ENCODE measurements around the gene SMOC2.

The SMOC2 gene

GRCh38 chr6:168625602-168626001, 184.6 kb downstream of the SMOC2 start:
- no peaks in the 10 kb centered on the region for H3K27me3 Mint-ChIP-seq

GRCh38 chr6:168626046-168626602, 185.1 kb downstream of the SMOC2 start:
- no peaks in the 10 kb centered on the region for H3K4me1 Mint-ChIP-seq
- H3K27ac Mint-ChIP-seq: no peak overlapping the region
- DNase-seq (no peak), ATAC-seq (no peak)
- H3K4me3 Mint-ChIP-seq: no peak overlapping the region
- peaks cover 6 to 11% of the 10 kb centered on the region in 2 donors for H3K9me3 Mint-ChIP-seq
- H3K27me3 Mint-ChIP-seq: peaks cover 4% of the 10 kb centered on the region

More at GRCh38 chr6:168625602-168626001, 184.6 kb downstream of the SMOC2 start:
- H3K9me3 Mint-ChIP-seq: peaks cover 7 to 13% of the 10 kb centered on the region in 2 donors
- H3K4me3 Mint-ChIP-seq: no peak overlapping the region
- DNase-seq (no peak), ATAC-seq (no peak)
- no peaks in the 10 kb centered on the region for H3K4me1 Mint-ChIP-seq
- no peak overlapping the region for H3K27ac Mint-ChIP-seq

GRCh38 chr6:168627506-168628175, 186.7 kb downstream of the SMOC2 start:
- H3K4me3 Mint-ChIP-seq: no peak overlapping the region
- ATAC-seq: no peak
- no peaks in the 10 kb centered on the region for H3K4me1 Mint-ChIP-seq
- H3K9me3 Mint-ChIP-seq: peaks cover 0 to 2% of the 10 kb centered on the region in 2 donors
- H3K27me3 Mint-ChIP-seq: peaks cover 13% of the 10 kb centered on the region
- H3K27ac Mint-ChIP-seq: peak overlapping the region in 1 of 2 donors; percentile 47
- no peak for DNase-seq

GRCh38 chr6:168628176-168628553, 187.2 kb downstream of the SMOC2 start:
- Mint-ChIP-seq H3K27me3 (peaks cover 18% of the 10 kb centered on the region), H3K4me3 (no peak overlapping the region), H3K27ac (no peak overlapping the region), H3K4me1 (no peaks in the 10 kb centered on the region), H3K9me3 (peaks cover 1 to 3% of the 10 kb centered on the region in 2 donors)
- no peak for ATAC-seq
- DNase-seq: no peak

GRCh38 chr6:168628732-168629245, 187.8 kb downstream of the SMOC2 start:
- DNase-seq: no peak
- no peak for ATAC-seq
- Mint-ChIP-seq H3K27me3 (peaks cover 24% of the 10 kb centered on the region), H3K9me3 (peaks cover 8 to 9% of the 10 kb centered on the region in 2 donors), H3K4me3 (no peak overlapping the region), H3K27ac (no peak overlapping the region), H3K4me1 (no peaks in the 10 kb centered on the region)

GRCh38 chr6:168631564-168631963, 190.6 kb downstream of the SMOC2 start:
- H3K27ac Mint-ChIP-seq: no peak overlapping the region
- peaks cover 10 to 16% of the 10 kb centered on the region in 2 donors for H3K9me3 Mint-ChIP-seq
- no peaks in the 10 kb centered on the region for H3K4me1 Mint-ChIP-seq
- no peak for DNase-seq
- H3K4me3 Mint-ChIP-seq: no peak overlapping the region
- peaks cover 30% of the 10 kb centered on the region for H3K27me3 Mint-ChIP-seq
- ATAC-seq: no peak

- no peaks in the 10 kb centered on the region for H3K4me1 Mint-ChIP-seq
- DNase-seq (no peak), ATAC-seq (no peak)
- H3K27ac Mint-ChIP-seq: no peak overlapping the region
- peaks cover 30% of the 10 kb centered on the region for H3K27me3 Mint-ChIP-seq
- H3K9me3 Mint-ChIP-seq: peaks cover 10 to 16% of the 10 kb centered on the region in 2 donors
- H3K4me3 Mint-ChIP-seq: no peak overlapping the region
Measured at GRCh38 chr6:168632694-168633093, 191.7 kb downstream of the SMOC2 start.

GRCh38 chr6:168634541-168635328, 193.8 kb downstream of the SMOC2 start:
- peaks cover 10 to 16% of the 10 kb centered on the region in 2 donors for H3K9me3 Mint-ChIP-seq
- H3K27ac Mint-ChIP-seq: no peak overlapping the region
- peaks cover 39% of the 10 kb centered on the region for H3K27me3 Mint-ChIP-seq
- ATAC-seq (no peak), DNase-seq (no peak)
- H3K4me3 Mint-ChIP-seq: no peak overlapping the region
- no peaks in the 10 kb centered on the region for H3K4me1 Mint-ChIP-seq

GRCh38 chr6:168636147-168637004, 195.4 kb downstream of the SMOC2 start:
- ATAC-seq (no peak), DNase-seq (no peak)
- H3K27ac Mint-ChIP-seq: no peak overlapping the region
- H3K9me3 Mint-ChIP-seq: peaks cover 10 to 16% of the 10 kb centered on the region in 2 donors
- no peak overlapping the region for H3K4me3 Mint-ChIP-seq
- peaks cover 41% of the 10 kb centered on the region for H3K27me3 Mint-ChIP-seq
- no peaks in the 10 kb centered on the region for H3K4me1 Mint-ChIP-seq

GRCh38 chr6:168637834-168638233, 196.8 kb downstream of the SMOC2 start:
- H3K27ac Mint-ChIP-seq: no peak overlapping the region

GRCh38 chr6:168638468-168639271, 197.7 kb downstream of the SMOC2 start:
- Mint-ChIP-seq H3K4me1 (no peaks in the 10 kb centered on the region), H3K4me3 (no peak overlapping the region), H3K27ac (no peak overlapping the region), H3K27me3 (peaks cover 24% of the 10 kb centered on the region), H3K9me3 (peaks cover 3 to 8% of the 10 kb centered on the region in 2 donors)
- no peak for ATAC-seq
- DNase-seq: no peak

More at GRCh38 chr6:168637834-168638233, 196.8 kb downstream of the SMOC2 start:
- Mint-ChIP-seq H3K9me3 (peaks cover 10 to 16% of the 10 kb centered on the region in 2 donors), H3K4me3 (no peak overlapping the region), H3K27me3 (peaks cover 32% of the 10 kb centered on the region), H3K4me1 (no peaks in the 10 kb centered on the region)
- DNase-seq (no peak), ATAC-seq (no peak)

GRCh38 chr6:168640181-168640580, 199.2 kb downstream of the SMOC2 start:
- H3K4me3 Mint-ChIP-seq: no peak overlapping the region
- no peaks in the 10 kb centered on the region for H3K9me3 Mint-ChIP-seq
- ATAC-seq (no peak), DNase-seq (no peak)
- no peaks in the 10 kb centered on the region for H3K4me1 Mint-ChIP-seq
- H3K27me3 Mint-ChIP-seq: peaks cover 17% of the 10 kb centered on the region
- H3K27ac Mint-ChIP-seq: no peak overlapping the region

- H3K27ac Mint-ChIP-seq: no peak overlapping the region
Measured at GRCh38 chr6:168640768-168641167, 199.8 kb downstream of the SMOC2 start.

GRCh38 chr6:168641446-168641845, 200.5 kb downstream of the SMOC2 start:
- Mint-ChIP-seq H3K9me3 (no peaks in the 10 kb centered on the region), H3K27me3 (peaks cover 17% of the 10 kb centered on the region), H3K27ac (no peak overlapping the region), H3K4me3 (no peak overlapping the region), H3K4me1 (no peaks in the 10 kb centered on the region)
- DNase-seq (no peak), ATAC-seq (no peak)

More at GRCh38 chr6:168640768-168641167, 199.8 kb downstream of the SMOC2 start:
- DNase-seq: no peak
- peaks cover 17% of the 10 kb centered on the region for H3K27me3 Mint-ChIP-seq
- H3K9me3 Mint-ChIP-seq: no peaks in the 10 kb centered on the region
- no peak for ATAC-seq
- H3K4me3 Mint-ChIP-seq: no peak overlapping the region
- H3K4me1 Mint-ChIP-seq: no peaks in the 10 kb centered on the region

Measured in stimulated activated naive CD8-positive, alpha-beta T cell treated with anti-CD3 and anti-CD28 coated beads, Interleukin-15, amount 100 ng/mL, for 72 hours (primary cell).